Prostate gland (tissue), 2 donors: ENCODE results near the gene VPS45. TPM values are rescaled to one million over a fixed set of nuclear protein-coding genes. Genes with fewer than 3 reads are reported as not detected.

Experiments
- DNase-seq: peaks from one replicate; pipeline ENCODE4 v3.0.0-alpha.2; 2019; ENCODE audit warnings: low spot score
- H3K27ac ChIP-seq, 2 donors: fragments of 200-600 bp; sonication (generic); 2 replicates each; pipeline ENCODE4 v1.5.1; 2017 to 2019
- H3K27me3 ChIP-seq: fragments of 200-600 bp; sonication (generic); replicated peaks from 2 replicates; pipeline ENCODE4 v1.5.1; 2019; ENCODE audit not compliant: insufficient read depth
- H3K36me3 ChIP-seq, 2 donors: fragments of 200-600 bp; sonication (generic); 1 replicate in 1 of 2; 2 replicates in 1 of 2; pipeline versions ENCODE4 v1.5.1 to v1.8.1; 2017 to 2019
- H3K4me1 ChIP-seq: fragments of 200-600 bp; sonication (generic); replicated peaks from 2 replicates; pipeline ENCODE4 v1.5.1; 2019
- H3K4me3 ChIP-seq, 2 donors: fragments of 200-600 bp; sonication (generic); 2 replicates each; pipeline ENCODE4 v1.5.1; 2017 to 2019
- H3K9me3 ChIP-seq: fragments of 200-600 bp; sonication (generic); 2 replicates; pipeline ENCODE4 v1.5.1; 2017
- POLR2A ChIP-seq: fragments of 450-650 bp; IDR thresholded peaks from one replicate; pipeline ENCODE4 v1.6.1; 2016; ENCODE audit warnings: antibody characterized with exemption, mild to moderate bottlenecking
- POLR2AphosphoS5 ChIP-seq: sonication (generic); formaldehyde crosslinking; IDR thresholded peaks from one replicate; pipeline ENCODE4 v1.6.1; 2017; ENCODE audit warnings: antibody characterized with exemption
- WGBS: methylation state at CpG from one replicate; pipeline ENCODE4 v1.1.5; 2018; 5-methylcytosine and 5-hydroxymethylcytosine counted together
- intact Hi-C: fragments of 100-400 bp; cut with DNase I; formaldehyde crosslinking; loops from one replicate; pipeline ENCODE4 v1.14.2; 2022
- total RNA-seq, 2 donors: library from RNA; depleted of rRNA; stranded (reverse); fragments of >200 nt; gene quantifications; one replicate each; pipeline ENCODE4 v1.1.0, GENCODE V29; 2016
- TF ChIP-seq, protein P1 (sequence below), 4 experiments: fragments of 200-600 bp in 2 of 4; fragments of 450-650 bp in 2 of 4; sonication (generic) in 2 of 4; IDR thresholded peaks; 1 replicate in 3 of 4; 2 replicates in 1 of 4; pipeline ENCODE4 v1.5.1; 2016 to 2019; ENCODE audit warnings: antibody characterized with exemption in 4 of 4, mild to moderate bottlenecking in 2 of 4, moderate library complexity in 2 of 4

VPS45 gene
- total RNA-seq, 2 donors from 2014 or later: 29.6 to 33.3 TPM

DNA sequence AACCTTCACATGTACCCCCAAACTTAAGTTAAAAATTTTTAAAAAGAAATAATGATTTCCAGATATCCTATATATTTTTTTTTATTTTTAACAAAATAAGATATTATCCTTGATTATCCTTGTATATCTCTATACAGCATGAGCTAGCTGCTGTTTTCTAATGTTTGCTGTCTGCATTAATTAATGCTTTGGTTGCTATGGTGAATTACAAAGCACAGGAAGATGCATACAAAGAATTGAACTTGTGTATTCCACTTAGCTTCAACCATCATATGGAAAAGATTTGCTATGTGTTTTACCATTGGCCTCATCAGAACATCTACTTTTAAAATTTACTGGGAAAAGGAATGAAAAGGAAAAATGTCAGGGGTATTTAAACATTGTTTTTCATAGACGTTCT is 35.4 kb downstream of the VPS45 start:
- Histone ChIP-seq H3K4me1 (no peaks in the 10 kb centered on the region), H3K27me3 (no peaks in the 10 kb centered on the region), H3K36me3 (no peaks in the 10 kb centered on the region), H3K9me3 (no peaks in the 10 kb centered on the region), H3K4me3 (no peak overlapping the region), H3K27ac (no peak overlapping the region)
- WGBS: 35% methylated on average over 1 of the region's 1 CpG
- intact Hi-C loops: no loop called here
- TF ChIP-seq, protein P1, sequence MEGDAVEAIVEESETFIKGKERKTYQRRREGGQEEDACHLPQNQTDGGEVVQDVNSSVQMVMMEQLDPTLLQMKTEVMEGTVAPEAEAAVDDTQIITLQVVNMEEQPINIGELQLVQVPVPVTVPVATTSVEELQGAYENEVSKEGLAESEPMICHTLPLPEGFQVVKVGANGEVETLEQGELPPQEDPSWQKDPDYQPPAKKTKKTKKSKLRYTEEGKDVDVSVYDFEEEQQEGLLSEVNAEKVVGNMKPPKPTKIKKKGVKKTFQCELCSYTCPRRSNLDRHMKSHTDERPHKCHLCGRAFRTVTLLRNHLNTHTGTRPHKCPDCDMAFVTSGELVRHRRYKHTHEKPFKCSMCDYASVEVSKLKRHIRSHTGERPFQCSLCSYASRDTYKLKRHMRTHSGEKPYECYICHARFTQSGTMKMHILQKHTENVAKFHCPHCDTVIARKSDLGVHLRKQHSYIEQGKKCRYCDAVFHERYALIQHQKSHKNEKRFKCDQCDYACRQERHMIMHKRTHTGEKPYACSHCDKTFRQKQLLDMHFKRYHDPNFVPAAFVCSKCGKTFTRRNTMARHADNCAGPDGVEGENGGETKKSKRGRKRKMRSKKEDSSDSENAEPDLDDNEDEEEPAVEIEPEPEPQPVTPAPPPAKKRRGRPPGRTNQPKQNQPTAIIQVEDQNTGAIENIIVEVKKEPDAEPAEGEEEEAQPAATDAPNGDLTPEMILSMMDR (IDR thresholded peaks at IDR 0.05): no peak
- TF ChIP-seq POLR2A: no peak
- DNase-seq: no peak

DNA sequence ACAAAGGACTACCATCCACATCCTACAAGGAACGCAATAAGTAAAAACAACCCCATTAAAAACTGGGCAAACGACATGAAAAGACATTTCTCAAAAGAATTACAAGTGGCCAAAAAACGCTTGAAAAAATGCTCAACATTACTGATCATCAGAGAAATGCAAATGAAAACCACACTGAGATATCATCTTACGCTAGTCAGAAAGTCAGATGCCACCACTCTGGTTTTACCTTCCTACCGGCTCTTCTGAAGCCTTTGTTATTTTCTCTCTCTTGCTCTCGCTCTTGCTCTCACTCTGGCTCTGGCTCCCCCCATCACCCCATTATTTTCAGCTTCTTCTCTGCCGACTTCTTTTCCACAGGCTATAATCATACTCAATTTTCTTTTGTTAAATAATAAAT is 38.8 kb downstream of the VPS45 start:
- Histone ChIP-seq H3K4me1 (no peaks in the 10 kb centered on the region), H3K27ac (no peak overlapping the region), H3K27me3 (no peaks in the 10 kb centered on the region), H3K9me3 (no peaks in the 10 kb centered on the region), H3K4me3 (no peak overlapping the region), H3K36me3 (no peaks in the 10 kb centered on the region)
- TF ChIP-seq POLR2AphosphoS5 (no peak), POLR2A (no peak)
- TF ChIP-seq, protein P1 (IDR thresholded peaks at IDR 0.05): no peak
- WGBS: 61% methylated on average over 7 of the region's 7 CpGs
- intact Hi-C loops: no loop called here
- no peak for DNase-seq

DNA sequence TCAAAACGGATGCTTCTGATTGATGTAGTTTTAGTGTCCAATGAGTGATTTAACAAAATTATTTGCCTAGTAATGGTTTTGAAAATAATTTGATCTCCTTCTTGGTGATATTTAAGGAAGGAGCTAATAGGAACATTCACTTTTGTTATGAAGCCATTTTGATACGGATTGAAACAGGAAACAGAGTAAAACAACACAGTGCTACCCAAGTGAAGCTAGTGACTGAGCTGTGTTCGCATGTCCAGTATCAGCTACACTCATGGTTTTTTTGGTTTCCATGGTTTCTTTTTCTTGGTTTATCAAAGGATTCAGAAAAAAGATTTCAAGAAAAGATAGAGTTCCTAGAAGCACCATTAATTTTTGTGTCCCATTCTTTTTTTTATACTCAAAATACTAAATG is 42.0 kb downstream of the VPS45 start:
- Histone ChIP-seq H3K36me3 (no peaks in the 10 kb centered on the region), H3K9me3 (no peaks in the 10 kb centered on the region), H3K4me3 (no peak overlapping the region), H3K27me3 (no peaks in the 10 kb centered on the region), H3K4me1 (no peaks in the 10 kb centered on the region), H3K27ac (no peak overlapping the region)
- TF ChIP-seq POLR2A (no peak), POLR2AphosphoS5 (no peak)
- TF ChIP-seq, protein P1 (IDR thresholded peaks at IDR 0.05): no peak
- 87% methylated on average over 3 of the region's 3 CpGs for WGBS
- DNase-seq: no peak
- intact Hi-C loops: no loop called here

DNA sequence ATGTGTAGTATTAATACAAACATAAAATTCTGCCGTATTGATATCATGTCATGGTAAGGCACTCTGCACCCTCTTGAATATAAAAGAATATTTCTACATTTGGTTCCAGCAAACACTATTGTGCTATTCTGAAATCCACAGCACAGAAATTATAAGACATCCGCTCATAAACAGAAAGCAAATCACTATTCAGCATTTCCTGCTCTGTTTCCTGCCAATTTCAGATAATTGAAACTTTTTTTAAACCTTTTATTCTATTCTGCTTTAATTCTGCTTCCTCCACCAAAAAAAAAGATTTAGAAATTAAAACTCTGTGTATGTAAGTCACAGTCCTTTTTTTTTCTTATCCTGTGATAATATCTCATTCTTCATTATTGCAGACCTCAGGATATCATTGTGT is 42.5 kb downstream of the VPS45 start:
- Histone ChIP-seq H3K4me3 (no peak overlapping the region), H3K9me3 (no peaks in the 10 kb centered on the region), H3K27ac (no peak overlapping the region), H3K27me3 (no peaks in the 10 kb centered on the region), H3K4me1 (no peaks in the 10 kb centered on the region), H3K36me3 (no peaks in the 10 kb centered on the region)
- intact Hi-C loops: no loop called here
- no peak for DNase-seq
- WGBS: 82% methylated on average over 2 of the region's 2 CpGs
- TF ChIP-seq POLR2AphosphoS5 (no peak), POLR2A (no peak)
- TF ChIP-seq, protein P1 (IDR thresholded peaks at IDR 0.05): no peak

DNA sequence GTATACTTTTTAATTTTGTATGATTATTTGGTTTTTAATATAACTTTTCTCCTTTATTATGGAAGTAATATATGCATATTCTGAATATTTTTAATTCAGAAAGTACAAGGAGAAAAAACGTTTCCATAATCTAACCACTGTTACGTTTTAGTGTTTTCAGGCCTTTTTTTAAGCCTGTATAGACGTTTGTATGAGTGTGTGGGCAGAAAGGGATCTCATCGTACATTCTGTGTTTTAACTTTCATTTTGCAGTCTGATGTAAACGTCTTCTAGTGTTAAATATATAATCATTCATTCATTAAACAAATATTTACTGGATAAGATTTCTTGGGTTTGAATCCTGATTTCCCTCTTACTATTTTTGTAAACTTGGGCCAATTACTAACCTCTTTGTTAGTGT is 44.1 kb downstream of the VPS45 start:
- Histone ChIP-seq H3K27me3 (no peaks in the 10 kb centered on the region), H3K27ac (no peak overlapping the region), H3K4me1 (no peaks in the 10 kb centered on the region), H3K36me3 (no peaks in the 10 kb centered on the region), H3K4me3 (no peak overlapping the region), H3K9me3 (no peaks in the 10 kb centered on the region)
- no peak for DNase-seq
- intact Hi-C loops: no loop called here
- 70% methylated on average over 5 of the region's 5 CpGs for WGBS
- TF ChIP-seq POLR2AphosphoS5 (no peak), POLR2A (no peak)
- TF ChIP-seq, protein P1 (IDR thresholded peaks at IDR 0.05): no peak
